HCT116 (cell line): ENCODE data around the gene KIF26B. TPM values are rescaled to one million over a fixed set of nuclear protein-coding genes. Genes with fewer than 3 reads are reported as not detected.

Source experiments
- ATAC-seq: fragments of 200-7000 bp; cut with Tn5 transposase; 2 replicates; pipeline ENCODE4 v1.9.1; 2020; ENCODE audit warnings: mild to moderate bottlenecking, moderate library complexity
- BruUV-seq: library from RNA; stranded (reverse); fragments of 400-500 nt; replicated peaks from 2 replicates; lab custom pipeline; 2021; lab: Mats Ljungman, UMichigan
- CTCF ChIA-PET: fragments of 300-600 bp; sonication (Branson Sonifier 250); formaldehyde crosslinking; loops from one replicate; lab custom pipeline; 2021; ENCODE audit warnings: antibody characterized with exemption; lab: Charles Lee
- POLR2A ChIA-PET: fragments of 300-600, 350-600 bp; sonication (Branson Sonifier 250); formaldehyde crosslinking; loops from one replicate; lab custom pipeline; 2021; ENCODE audit warnings: antibody characterized with exemption; lab: Charles Lee
- RAD21 ChIA-PET, 2 experiments: fragments of 300-600 bp; sonication (Branson Sonifier 250); formaldehyde crosslinking; loops; one replicate each; lab custom pipeline; 2023; ENCODE audit warnings: low total read pairs in 2 of 2; ENCODE audit not compliant: uncharacterized antibody in 2 of 2, unreplicated experiment in 2 of 2, low non-redundant PET in 1 of 2; lab: Charles Lee
- DNase-seq: peaks from one replicate; pipeline ENCODE4 v3.0.0-alpha.2; 2010; ENCODE audit warnings: low read depth, low spot score
- H2AFZ ChIP-seq: fragments of 200-600 bp; shearing (Covaris generic), sonication (generic); 2 replicates; pipeline ENCODE4 v1.6.1; 2017; ENCODE audit warnings: low read depth, mixed run types, mixed read lengths, antibody characterized with exemption, low read length; ENCODE audit not compliant: poor library complexity, severe bottlenecking
- H3K27ac ChIP-seq: 2 replicates; pipeline ENCODE4 v1.5.1; 2012; ENCODE audit warnings: low read depth, low read length
- H3K27me3 ChIP-seq: fragments of 200-600 bp; sonication (generic); 2 replicates; pipeline ENCODE4 v1.6.1; 2016; ENCODE audit warnings: mixed run types, low read length, mixed read lengths; ENCODE audit not compliant: insufficient read depth
- H3K36me3 ChIP-seq, 2 experiments: fragments of 200-500 bp in 1 of 2; fragments of 200-600 bp in 1 of 2; sonication (Bioruptor generic) in 1 of 2; sonication (generic) in 1 of 2; 2 replicates each; pipeline versions ENCODE4 v1.5.1 to v1.6.1; 2014 to 2016; ENCODE audit warnings: low read length in 2 of 2, inconsistent platforms in 1 of 2, mixed read lengths in 1 of 2, mixed run types in 1 of 2; ENCODE audit not compliant: insufficient read depth in 2 of 2, control insufficient read depth in 1 of 2
- H3K4me1 ChIP-seq, 2 experiments: fragments of 200-600 bp in 1 of 2; sonication (generic) in 1 of 2; 2 replicates each; pipeline versions ENCODE4 v1.5.1 to v1.6.1; 2012 to 2017; ENCODE audit warnings: low read length in 2 of 2, inconsistent platforms in 1 of 2, mild to moderate bottlenecking in 1 of 2, mixed read lengths in 1 of 2, mixed run types in 1 of 2, moderate library complexity in 1 of 2; ENCODE audit not compliant: insufficient read depth in 2 of 2, control insufficient read depth in 1 of 2
- H3K4me2 ChIP-seq: fragments of 200-600 bp; sonication (generic); 2 replicates; pipeline ENCODE4 v1.6.1; 2017; ENCODE audit warnings: mixed run types, low read length, mixed read lengths
- H3K4me3 ChIP-seq, 2 experiments: fragments of 200-600 bp in 1 of 2; sonication (generic) in 1 of 2; replicated peaks in 1 of 2; 2 replicates each; pipeline ENCODE4 v1.5.1; 2011 to 2016; ENCODE audit warnings: low read length in 2 of 2, control low read depth in 1 of 2, low read depth in 1 of 2, mild to moderate bottlenecking in 1 of 2, mixed read lengths in 1 of 2, mixed run types in 1 of 2
- H3K79me2 ChIP-seq: fragments of 200-600 bp; sonication (generic); 2 replicates; pipeline ENCODE4 v1.6.1; 2017; ENCODE audit warnings: mild to moderate bottlenecking, mixed run types, low read length, moderate library complexity, mixed read lengths; ENCODE audit not compliant: insufficient read depth
- H3K9ac ChIP-seq: fragments of 200-600 bp; sonication (generic); 2 replicates; pipeline ENCODE4 v1.6.1; 2016; ENCODE audit warnings: low read length, mixed read lengths
- H3K9me2 ChIP-seq: fragments of 200-600 bp; sonication (generic), shearing (Covaris generic); 2 replicates; pipeline ENCODE4 v1.6.1; 2017; ENCODE audit warnings: mixed run types, mild to moderate bottlenecking, moderate library complexity; ENCODE audit not compliant: insufficient read depth
- H3K9me3 ChIP-seq, 2 experiments: fragments of 200-500 bp in 1 of 2; fragments of 200-600 bp in 1 of 2; sonication (Bioruptor generic) in 1 of 2; sonication (generic) in 1 of 2; 2 replicates each; pipeline ENCODE4 v1.6.1; 2014 to 2017; ENCODE audit warnings: low read length in 2 of 2, mixed read lengths in 2 of 2, inconsistent platforms in 1 of 2, low read depth in 1 of 2, mild to moderate bottlenecking in 1 of 2, mixed run types in 1 of 2, moderate library complexity in 1 of 2; ENCODE audit not compliant: control insufficient read depth in 1 of 2, insufficient read depth in 1 of 2
- H4K20me1 ChIP-seq: fragments of 200-600 bp; sonication (generic), shearing (Covaris generic); 2 replicates; pipeline ENCODE4 v1.6.1; 2017; ENCODE audit warnings: mixed run types, mild to moderate bottlenecking, moderate library complexity; ENCODE audit not compliant: insufficient read depth
- ELF1 ChIP-seq: IDR thresholded peaks from 2 replicates; pipeline ENCODE4 v1.6.1; 2012; ENCODE audit warnings: low read depth, borderline replicate concordance
- JUND ChIP-seq: IDR thresholded peaks from 2 replicates; pipeline ENCODE4 v1.6.1; 2012
- SP1 ChIP-seq: IDR thresholded peaks from 2 replicates; pipeline ENCODE4 v1.6.1; 2012; ENCODE audit warnings: low read depth
- TCF7L2 ChIP-seq: IDR thresholded peaks from 2 replicates; pipeline ENCODE4 v1.7.0; 2011; ENCODE audit warnings: borderline replicate concordance, inconsistent platforms; ENCODE audit not compliant: insufficient read depth, insufficient read length; ENCODE audit errors: extremely low read depth
- ZFX ChIP-seq: fragments of 450-650 bp; IDR thresholded peaks from 2 replicates; pipeline ENCODE4 v1.6.1; 2017
- intact Hi-C: fragments of 100-400 bp; cut with micrococcal nuclease; formaldehyde crosslinking; loops from 2 replicates; pipeline ENCODE4 v1.10.0; 2022
- total RNA-seq: library from RNA; stranded (reverse); gene quantifications from one replicate; pipeline ENCODE4 v1.2.1, GENCODE V29; 2021; ENCODE audit not compliant: unreplicated experiment
- TF ChIP-seq, protein P1 (sequence below): IDR thresholded peaks from 2 replicates; pipeline ENCODE4 v1.6.1; 2012; ENCODE audit warnings: low read depth

Gene KIF26B
- total RNA-seq, 1 experiment from 2014 or later = 0.49 TPM

DNA sequence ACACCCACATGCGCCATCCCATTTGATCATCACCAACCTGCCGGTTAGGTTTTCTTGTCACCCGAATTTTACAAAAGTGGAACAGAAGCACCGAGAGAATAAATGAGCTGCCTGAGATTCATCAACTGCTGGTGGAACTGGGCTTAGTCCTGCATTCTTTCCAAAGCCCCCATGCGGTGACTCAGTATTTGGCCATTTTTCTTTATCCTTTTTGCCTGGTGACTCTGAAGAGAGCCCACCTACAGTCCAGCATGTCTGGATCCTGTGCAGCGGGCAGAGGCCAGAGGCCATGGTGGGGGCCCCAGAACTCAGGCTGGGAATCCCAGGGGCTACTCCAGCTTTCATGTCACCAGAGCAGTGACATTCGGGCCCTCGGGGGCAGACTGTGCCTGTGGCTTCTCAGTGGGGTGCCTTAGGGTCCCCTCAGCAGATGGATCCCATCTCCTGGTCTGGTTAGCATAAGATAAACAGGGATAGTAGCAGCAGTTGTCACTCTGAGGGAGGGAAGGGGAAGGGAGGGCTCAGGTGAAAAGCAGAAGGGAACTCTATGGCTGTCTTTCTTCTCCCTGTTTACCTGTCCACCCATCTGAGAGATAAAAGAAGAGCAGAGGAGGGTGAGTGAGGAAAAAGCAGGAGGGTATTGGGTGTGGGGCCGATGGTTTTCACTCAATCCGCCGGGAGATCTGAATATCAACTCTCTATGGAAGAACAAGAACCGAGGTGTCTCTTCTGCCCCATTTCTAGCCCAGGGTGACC, 63.2 kb downstream of the KIF26B start:
- H3K9me2 ChIP-seq = no peaks in the 10 kb centered on the region
- H3K36me3 ChIP-seq = no peaks in the 10 kb centered on the region
- no peak overlapping the region for H3K4me2 ChIP-seq
- no peak overlapping the region for H3K9ac ChIP-seq
- H3K79me2 ChIP-seq = no peaks in the 10 kb centered on the region
- 0 out of 2 replicates have a peak, but pooled peaks cover 5% of the 10 kb centered on the region for H3K27me3 ChIP-seq
- TF ChIP-seq ELF1 = no peak
- TF ChIP-seq TCF7L2 = no peak
- no peak for TF ChIP-seq SP1
- TF ChIP-seq, protein P1, sequence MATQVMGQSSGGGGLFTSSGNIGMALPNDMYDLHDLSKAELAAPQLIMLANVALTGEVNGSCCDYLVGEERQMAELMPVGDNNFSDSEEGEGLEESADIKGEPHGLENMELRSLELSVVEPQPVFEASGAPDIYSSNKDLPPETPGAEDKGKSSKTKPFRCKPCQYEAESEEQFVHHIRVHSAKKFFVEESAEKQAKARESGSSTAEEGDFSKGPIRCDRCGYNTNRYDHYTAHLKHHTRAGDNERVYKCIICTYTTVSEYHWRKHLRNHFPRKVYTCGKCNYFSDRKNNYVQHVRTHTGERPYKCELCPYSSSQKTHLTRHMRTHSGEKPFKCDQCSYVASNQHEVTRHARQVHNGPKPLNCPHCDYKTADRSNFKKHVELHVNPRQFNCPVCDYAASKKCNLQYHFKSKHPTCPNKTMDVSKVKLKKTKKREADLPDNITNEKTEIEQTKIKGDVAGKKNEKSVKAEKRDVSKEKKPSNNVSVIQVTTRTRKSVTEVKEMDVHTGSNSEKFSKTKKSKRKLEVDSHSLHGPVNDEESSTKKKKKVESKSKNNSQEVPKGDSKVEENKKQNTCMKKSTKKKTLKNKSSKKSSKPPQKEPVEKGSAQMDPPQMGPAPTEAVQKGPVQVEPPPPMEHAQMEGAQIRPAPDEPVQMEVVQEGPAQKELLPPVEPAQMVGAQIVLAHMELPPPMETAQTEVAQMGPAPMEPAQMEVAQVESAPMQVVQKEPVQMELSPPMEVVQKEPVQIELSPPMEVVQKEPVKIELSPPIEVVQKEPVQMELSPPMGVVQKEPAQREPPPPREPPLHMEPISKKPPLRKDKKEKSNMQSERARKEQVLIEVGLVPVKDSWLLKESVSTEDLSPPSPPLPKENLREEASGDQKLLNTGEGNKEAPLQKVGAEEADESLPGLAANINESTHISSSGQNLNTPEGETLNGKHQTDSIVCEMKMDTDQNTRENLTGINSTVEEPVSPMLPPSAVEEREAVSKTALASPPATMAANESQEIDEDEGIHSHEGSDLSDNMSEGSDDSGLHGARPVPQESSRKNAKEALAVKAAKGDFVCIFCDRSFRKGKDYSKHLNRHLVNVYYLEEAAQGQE = no peak
- no peak for TF ChIP-seq ZFX
- TF ChIP-seq JUND = no peak
- H4K20me1 ChIP-seq = no peaks in the 10 kb centered on the region
- ATAC-seq = no peak
- no peak overlapping the region for H2AFZ ChIP-seq
- RAD21 ChIA-PET = no interaction called here
- H3K4me1 ChIP-seq = no peaks in the 10 kb centered on the region
- no TSS peak for BruUV-seq
- H3K9me3 ChIP-seq = no peaks in the 10 kb centered on the region
- CTCF ChIA-PET = no interaction called here
- no peak for DNase-seq
- H3K4me3 ChIP-seq = no peak overlapping the region
- H3K27ac ChIP-seq = no peak overlapping the region
- intact Hi-C loops = no loop called here
- POLR2A ChIA-PET = no interaction called here
